Transverse colon (tissue), 4 donors: Measurements from ENCODE around the gene GPAT3. TPM values are rescaled to one million over a fixed set of nuclear protein-coding genes. Genes with fewer than 3 reads are reported as not detected.
"Not testable (repeated sequence)": the region's sequence is repeated elsewhere in the genome, so short reads cannot be mapped to it uniquely, and the experiment has no call there.

ENCODE experiments used
- DNase-seq: peaks from one replicate; pipeline ENCODE4 v3.0.0-alpha.2; 2019
- H3K27ac ChIP-seq, 4 donors: fragments of 200-600 bp; sonication (generic); 2 replicates each; pipeline ENCODE4 v1.5.1; 2016 to 2018; ENCODE audit warnings: inconsistent platforms in 4 of 4
- H3K27me3 ChIP-seq: fragments of 200-600 bp; sonication (generic); 2 replicates; pipeline ENCODE4 v1.5.1; 2017; ENCODE audit warnings: inconsistent platforms
- H3K36me3 ChIP-seq, 4 donors: fragments of 200-600 bp; sonication (generic); 2 replicates each; pipeline ENCODE4 v1.5.1; 2017 to 2019; ENCODE audit warnings: inconsistent platforms in 4 of 4
- H3K4me1 ChIP-seq, 4 donors: fragments of 200-600 bp; sonication (generic); 2 replicates each; pipeline ENCODE4 v1.5.1; 2017 to 2020; ENCODE audit warnings: inconsistent platforms in 4 of 4
- H3K4me3 ChIP-seq, 4 donors: fragments of 200-600 bp; sonication (generic); 1 replicate in 1 of 4; 2 replicates in 3 of 4; pipeline versions ENCODE4 v1.5.1 to v1.6.1; 2017 to 2019; ENCODE audit warnings: inconsistent platforms in 4 of 4
- H3K9me3 ChIP-seq, 2 donors: fragments of 200-600 bp; sonication (generic); 2 replicates each; pipeline ENCODE4 v1.5.1; 2017 to 2019; ENCODE audit warnings: inconsistent platforms in 2 of 2
- CTCF ChIP-seq, 5 experiments: fragments of 200-600 bp in 3 of 5; fragments of 450-650 bp in 2 of 5; sonication (generic) in 3 of 5; IDR thresholded peaks; 1 replicate in 2 of 5; 2 replicates in 3 of 5; pipeline ENCODE4 v1.5.1; 2016 to 2017; ENCODE audit warnings: antibody characterized with exemption in 5 of 5, inconsistent platforms in 3 of 5, mild to moderate bottlenecking in 2 of 5, moderate library complexity in 1 of 5
- EP300 ChIP-seq: sonication (generic); formaldehyde crosslinking; IDR thresholded peaks from one replicate; pipeline ENCODE4 v1.6.1; 2017; ENCODE audit warnings: antibody characterized with exemption, low read depth
- POLR2A ChIP-seq: fragments of 450-650 bp; IDR thresholded peaks from one replicate; pipeline ENCODE4 v1.6.1; 2016; ENCODE audit warnings: antibody characterized with exemption, mild to moderate bottlenecking, moderate library complexity
- POLR2AphosphoS5 ChIP-seq, 3 donors: sonication (generic); formaldehyde crosslinking; IDR thresholded peaks; one replicate each; pipeline ENCODE4 v1.6.1; 2016; ENCODE audit warnings: antibody characterized with exemption in 3 of 3
- WGBS, 2 donors: methylation state at CpG; one replicate each; pipeline ENCODE4 v1.1.5; 2018; ENCODE audit warnings: low coverage in 1 of 2; 5-methylcytosine and 5-hydroxymethylcytosine counted together
- in situ Hi-C, 4 donors: fragments of 200-750 bp; cut with MboI; loops; one replicate each; pipeline versions ENCODE4 v1.15.0 to v1.15.1; 2017; ENCODE audit warnings: low sequenced_read_pairs in 3 of 4, low pct_ligation_motif_present in 1 of 4, low pct_unique_long_range_greater_than_20kb in 1 of 4
- intact Hi-C: fragments of 100-400 bp; cut with DNase I; formaldehyde crosslinking; loops from one replicate; pipeline ENCODE4 v1.15.1; 2023; ENCODE audit warnings: low total_unique reads
- total RNA-seq, 4 donors: library from RNA; depleted of rRNA; stranded (reverse); fragments of >200 nt; gene quantifications; one replicate each; pipeline ENCODE4 v1.1.0, GENCODE V29; 2016

The GPAT3 gene
- total RNA-seq, 4 donors from 2014 or later = 2.8 to 32.4 (median 22.0) TPM

- intact Hi-C loops = no loop called here
- peaks cover 9 to 10% of the 10 kb centered on the region in 2 donors for H3K9me3 ChIP-seq
- in situ Hi-C loops = no loop called here
- no peaks in the 10 kb centered on the region for H3K27me3 ChIP-seq
- no peak overlapping the region for H3K4me3 ChIP-seq
- DNase-seq = peak; percentile 50
- H3K4me1 ChIP-seq = peaks cover 8 to 32% (median 26%) of the 10 kb centered on the region in 4 donors
- H3K36me3 ChIP-seq = no peaks in the 10 kb centered on the region
- peak; percentile 36 to 51 (median 38) for TF ChIP-seq POLR2AphosphoS5 (IDR thresholded peaks at IDR 0.05)
- no peak for TF ChIP-seq POLR2A
- peak overlapping the region; percentile 57 to 72 (median 68) for H3K27ac ChIP-seq
- WGBS, 2 donors = 18 to 21% methylated on average over 4 of the region's 4 CpGs
These were observed 82.5 kb downstream of the GPAT3 start for GRCh38 chr4:83618431-83618830.

- DNase-seq = peak; percentile 63
- intact Hi-C loops = no loop called here
- in situ Hi-C loops = no loop called here
- peaks cover 8 to 32% (median 26%) of the 10 kb centered on the region in 4 donors for H3K4me1 ChIP-seq
- H3K36me3 ChIP-seq = no peaks in the 10 kb centered on the region
- TF ChIP-seq POLR2AphosphoS5 (IDR thresholded peaks at IDR 0.05) = peak in 1 of 3 donors; percentile 8
- no peak for TF ChIP-seq EP300
- TF ChIP-seq POLR2A = no peak
- no peak for TF ChIP-seq CTCF (IDR thresholded peaks at IDR 0.05)
- no peaks in the 10 kb centered on the region for H3K27me3 ChIP-seq
- peak overlapping the region; percentile 57 to 72 (median 68) for H3K27ac ChIP-seq
- H3K9me3 ChIP-seq = peaks cover 2 to 3% of the 10 kb centered on the region in 2 donors
- 49 to 66% methylated on average over 4 of the region's 4 CpGs for WGBS, 2 donors
- no peak overlapping the region for H3K4me3 ChIP-seq
These were observed 83.2 kb downstream of the GPAT3 start for GRCh38 chr4:83618991-83619645.

- WGBS, 2 donors = 86 to 100% methylated on average over 1 of the region's 1 CpG
- peaks cover 18 to 52% (median 31%) of the 10 kb centered on the region in 4 donors for H3K4me1 ChIP-seq
- H3K36me3 ChIP-seq, intact Hi-C loops, H3K27me3 ChIP-seq, H3K27ac ChIP-seq, H3K4me3 ChIP-seq, H3K9me3 ChIP-seq, DNase-seq, in situ Hi-C loops: not testable (repeated sequence)
These were observed 86.2 kb downstream of the GPAT3 start for GRCh38 chr4:83622127-83622526.

GRCh38 chr4:83625821-83626220 lies 89.9 kb downstream of the GPAT3 start:
- TF ChIP-seq EP300 = no peak
- TF ChIP-seq CTCF (IDR thresholded peaks at IDR 0.05) = no peak
- Histone ChIP-seq H3K27ac (peak overlapping the region; percentile 63 to 74 (median 68)), H3K4me3 (no peak overlapping the region), H3K9me3 (no peaks in the 10 kb centered on the region), H3K36me3 (no peaks in the 10 kb centered on the region), H3K27me3 (no peaks in the 10 kb centered on the region), H3K4me1 (peaks cover 3 to 38% (median 18%) of the 10 kb centered on the region in 4 donors)
- DNase-seq = no peak
- in situ Hi-C loops = loop anchor here in 2 of 4 donors (25.0 kb wide), 2 partner anchors 514 to 886 kb away; partner anchors contain the start of gene PLAC8 (in 1 of the 2)
- intact Hi-C loops = no loop called here
- 34 to 60% methylated on average over 1 of the region's 1 CpG for WGBS, 2 donors

GRCh38 chr4:83626245-83626836 lies 90.4 kb downstream of the GPAT3 start:
- TF ChIP-seq EP300 (no peak), POLR2A (no peak), CTCF (IDR thresholded peaks at IDR 0.05) (no peak), POLR2AphosphoS5 (IDR thresholded peaks at IDR 0.05) (no peak)
- Histone ChIP-seq H3K27me3 (no peaks in the 10 kb centered on the region), H3K4me1 (peaks cover 8 to 43% (median 21%) of the 10 kb centered on the region in 4 donors), H3K4me3 (no peak overlapping the region), H3K9me3 (no peaks in the 10 kb centered on the region), H3K36me3 (no peaks in the 10 kb centered on the region), H3K27ac (peak overlapping the region; percentile 63 to 74 (median 68))
- WGBS, 2 donors = 36 to 41% methylated on average over 11 of the region's 11 CpGs
- in situ Hi-C loops = loop anchor here in 2 of 4 donors (25.0 kb wide), 2 partner anchors 514 to 886 kb away; partner anchors contain the start of gene PLAC8 (in 1 of the 2)
- DNase-seq = no peak
- intact Hi-C loops = no loop called here
